ENCODE results near the gene MTHFS.
"Not testable (repeated sequence)": the region's sequence is repeated elsewhere in the genome, so short reads cannot be mapped to it uniquely, and the experiment has no call there.

MTHFS gene

DNA sequence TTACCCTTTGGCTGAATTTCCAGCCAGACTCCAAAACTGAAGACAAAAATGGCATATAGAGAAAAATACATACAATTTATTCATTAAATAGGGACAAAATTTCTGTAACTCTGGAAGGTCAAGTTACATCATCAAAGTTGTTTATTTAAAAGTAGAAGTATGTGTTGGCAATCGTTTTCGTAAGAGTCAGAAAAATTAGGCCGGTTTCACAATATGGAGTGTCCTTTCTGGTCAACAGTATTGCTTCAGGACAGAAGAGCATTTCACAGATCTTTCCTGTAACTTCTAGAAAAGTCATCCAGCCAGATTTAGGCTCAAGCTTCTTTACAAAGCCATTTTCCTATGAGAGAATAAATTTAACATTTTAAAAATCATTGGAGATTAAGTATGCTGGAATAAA is 2.0 kb upstream of the MTHFS start:
- peaks cover 15% of the 10 kb centered on the region for H3K4me1 ChIP-seq (ENCODE audit: control insufficient read depth, insufficient read depth, low read length, poor library complexity, severe bottlenecking)
- H3K4me3 ChIP-seq (ENCODE audit: insufficient read depth, low read depth, low read length, poor library complexity, severe bottlenecking); H3K9me3 ChIP-seq (ENCODE audit: control insufficient read depth, low read length); H3K36me3 ChIP-seq (ENCODE audit: control insufficient read depth, insufficient read depth, low read length); H3K27ac ChIP-seq (ENCODE audit: insufficient read depth, low read length, poor library complexity, severe bottlenecking); H3K27me3 ChIP-seq (replicated peaks; ENCODE audit: control insufficient read depth, insufficient read depth, low read length, poor library complexity, severe bottlenecking); DNase-seq: not testable (repeated sequence)

DNA sequence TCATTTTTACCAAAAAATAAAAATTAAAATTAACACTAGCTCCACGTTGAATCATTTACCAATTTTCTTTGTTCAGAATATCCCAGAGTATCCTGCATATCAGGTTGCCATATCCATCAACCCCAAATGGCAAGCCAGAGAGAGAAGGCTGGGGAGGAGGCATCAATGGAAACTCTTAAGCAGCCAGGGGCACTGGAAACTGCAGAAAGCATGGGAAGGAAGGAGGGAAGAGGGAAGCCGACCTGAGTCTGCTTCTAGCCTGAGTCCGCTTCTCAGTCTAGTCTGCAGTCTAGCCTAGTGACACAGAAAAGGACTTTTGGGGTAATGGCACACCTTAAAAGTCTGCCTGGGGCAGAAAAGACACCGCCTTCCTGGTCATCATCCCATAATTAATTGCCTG is 1.6 kb upstream of the MTHFS start:
- Histone ChIP-seq H3K36me3 (ENCODE audit: control insufficient read depth, insufficient read depth, low read length) (no peaks in the 10 kb centered on the region), H3K9me3 (ENCODE audit: control insufficient read depth, low read length) (no peaks in the 10 kb centered on the region), H3K4me1 (ENCODE audit: control insufficient read depth, insufficient read depth, low read length, poor library complexity, severe bottlenecking) (peaks cover 15% of the 10 kb centered on the region), H3K27ac (ENCODE audit: insufficient read depth, low read length, poor library complexity, severe bottlenecking) (no peak overlapping the region), H3K27me3 (replicated peaks; ENCODE audit: control insufficient read depth, insufficient read depth, low read length, poor library complexity, severe bottlenecking) (no peaks in the 10 kb centered on the region), H3K4me3 (ENCODE audit: insufficient read depth, low read depth, low read length, poor library complexity, severe bottlenecking) (no peak overlapping the region)
- DNase-seq = no peak

GRCh38 chr15:79897701-79898113 is 893 bp upstream of the MTHFS start:
- DNase-seq = no peak
- peak overlapping the region; percentile 81 for H3K4me3 ChIP-seq (ENCODE audit: insufficient read depth, low read depth, low read length, poor library complexity, severe bottlenecking)
- peak overlapping the region; percentile 91 for H3K27ac ChIP-seq (ENCODE audit: insufficient read depth, low read length, poor library complexity, severe bottlenecking)
- peaks cover 15% of the 10 kb centered on the region for H3K4me1 ChIP-seq (ENCODE audit: control insufficient read depth, insufficient read depth, low read length, poor library complexity, severe bottlenecking)
- H3K36me3 ChIP-seq (ENCODE audit: control insufficient read depth, insufficient read depth, low read length) = no peaks in the 10 kb centered on the region
- H3K9me3 ChIP-seq (ENCODE audit: control insufficient read depth, low read length) = no peaks in the 10 kb centered on the region
- H3K27me3 ChIP-seq (replicated peaks; ENCODE audit: control insufficient read depth, insufficient read depth, low read length, poor library complexity, severe bottlenecking) = no peaks in the 10 kb centered on the region

DNA sequence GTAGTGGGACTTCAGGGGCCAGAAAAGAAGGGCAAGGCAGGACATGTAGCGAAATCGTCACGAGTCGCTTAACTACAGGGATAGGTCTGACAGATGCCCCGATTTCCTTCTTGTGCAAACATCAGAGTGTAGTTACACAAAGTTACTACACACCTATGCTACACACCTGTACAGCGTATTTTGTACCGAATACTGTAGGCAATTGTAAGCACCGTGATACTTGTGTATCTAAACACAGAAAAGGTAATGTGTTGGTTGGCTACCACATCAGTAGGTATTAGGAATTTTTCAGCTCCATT is 515 bp upstream of the MTHFS start:
- no peak for DNase-seq
- Histone ChIP-seq H3K4me1 (ENCODE audit: control insufficient read depth, insufficient read depth, low read length, poor library complexity, severe bottlenecking) (peaks cover 15% of the 10 kb centered on the region), H3K27ac (ENCODE audit: insufficient read depth, low read length, poor library complexity, severe bottlenecking) (peak overlapping the region; percentile 91), H3K9me3 (ENCODE audit: control insufficient read depth, low read length) (no peaks in the 10 kb centered on the region), H3K36me3 (ENCODE audit: control insufficient read depth, insufficient read depth, low read length) (no peaks in the 10 kb centered on the region), H3K27me3 (replicated peaks; ENCODE audit: control insufficient read depth, insufficient read depth, low read length, poor library complexity, severe bottlenecking) (no peaks in the 10 kb centered on the region), H3K4me3 (ENCODE audit: insufficient read depth, low read depth, low read length, poor library complexity, severe bottlenecking) (peak overlapping the region; percentile 81)

- Histone ChIP-seq H3K9me3 (ENCODE audit: control insufficient read depth, low read length) (no peaks in the 10 kb centered on the region), H3K4me1 (ENCODE audit: control insufficient read depth, insufficient read depth, low read length, poor library complexity, severe bottlenecking) (peaks cover 15% of the 10 kb centered on the region), H3K27ac (ENCODE audit: insufficient read depth, low read length, poor library complexity, severe bottlenecking) (peak overlapping the region; percentile 91), H3K36me3 (ENCODE audit: control insufficient read depth, insufficient read depth, low read length) (no peaks in the 10 kb centered on the region), H3K27me3 (replicated peaks; ENCODE audit: control insufficient read depth, insufficient read depth, low read length, poor library complexity, severe bottlenecking) (no peaks in the 10 kb centered on the region), H3K4me3 (ENCODE audit: insufficient read depth, low read depth, low read length, poor library complexity, severe bottlenecking) (peak overlapping the region; percentile 81)
- no peak for DNase-seq
Measured at GRCh38 chr15:79896131-79896633, 632 bp downstream of the MTHFS start.

GRCh38 chr15:79887054-79887930 is 9.5 kb downstream of the MTHFS start:
- Histone ChIP-seq H3K4me1 (ENCODE audit: control insufficient read depth, insufficient read depth, low read length, poor library complexity, severe bottlenecking) (no peaks in the 10 kb centered on the region), H3K27ac (ENCODE audit: insufficient read depth, low read length, poor library complexity, severe bottlenecking) (no peak overlapping the region), H3K9me3 (ENCODE audit: control insufficient read depth, low read length) (no peaks in the 10 kb centered on the region), H3K27me3 (replicated peaks; ENCODE audit: control insufficient read depth, insufficient read depth, low read length, poor library complexity, severe bottlenecking) (no peaks in the 10 kb centered on the region), H3K36me3 (ENCODE audit: control insufficient read depth, insufficient read depth, low read length) (peaks cover 31% of the 10 kb centered on the region), H3K4me3 (ENCODE audit: insufficient read depth, low read depth, low read length, poor library complexity, severe bottlenecking) (no peak overlapping the region)
- DNase-seq = no peak

DNA sequence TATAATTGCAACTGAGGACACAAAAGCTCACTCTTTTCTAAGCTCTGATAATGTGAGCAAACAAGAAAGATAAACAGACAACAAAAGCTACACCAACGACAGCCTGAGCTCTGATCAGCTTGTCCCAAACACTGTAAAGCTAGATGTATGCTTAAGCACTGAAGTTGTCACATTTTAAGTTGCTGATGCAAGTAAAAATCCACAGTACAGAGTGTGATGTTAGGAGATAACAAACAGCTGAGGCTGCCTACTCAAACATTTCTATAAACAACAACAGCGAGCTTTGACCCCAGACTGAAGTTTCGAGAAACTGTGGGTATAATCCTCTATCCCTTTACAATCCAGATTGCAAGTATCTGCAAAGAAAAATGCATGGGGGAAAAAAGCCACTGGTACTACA is 10.7 kb downstream of the MTHFS start:
- no peak for DNase-seq
- Histone ChIP-seq H3K4me3 (ENCODE audit: insufficient read depth, low read depth, low read length, poor library complexity, severe bottlenecking) (no peak overlapping the region), H3K27ac (ENCODE audit: insufficient read depth, low read length, poor library complexity, severe bottlenecking) (no peak overlapping the region), H3K27me3 (replicated peaks; ENCODE audit: control insufficient read depth, insufficient read depth, low read length, poor library complexity, severe bottlenecking) (no peaks in the 10 kb centered on the region), H3K4me1 (ENCODE audit: control insufficient read depth, insufficient read depth, low read length, poor library complexity, severe bottlenecking) (no peaks in the 10 kb centered on the region), H3K36me3 (ENCODE audit: control insufficient read depth, insufficient read depth, low read length) (peaks cover 43% of the 10 kb centered on the region), H3K9me3 (ENCODE audit: control insufficient read depth, low read length) (no peaks in the 10 kb centered on the region)

DNA sequence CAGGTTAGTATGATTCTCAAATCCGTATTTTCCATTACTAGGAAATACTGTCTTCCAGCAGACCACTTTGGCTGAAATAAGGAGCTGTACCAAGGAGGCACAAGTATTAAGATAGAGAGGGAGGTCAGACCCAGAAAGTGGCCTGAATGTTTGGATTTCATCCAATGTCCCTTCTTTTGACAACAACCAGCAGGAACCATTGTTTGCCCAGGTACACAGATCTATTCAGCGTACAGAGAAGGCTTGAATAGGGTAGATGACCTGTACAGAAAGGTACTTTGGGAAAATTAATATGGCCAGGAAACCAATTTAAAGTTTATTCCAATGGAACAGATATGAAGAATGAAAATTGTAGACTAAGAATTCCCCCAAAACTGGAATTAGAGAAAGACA is 12.6 kb downstream of the MTHFS start:
- Histone ChIP-seq H3K4me3 (ENCODE audit: insufficient read depth, low read depth, low read length, poor library complexity, severe bottlenecking) (no peak overlapping the region), H3K36me3 (ENCODE audit: control insufficient read depth, insufficient read depth, low read length) (peaks cover 62% of the 10 kb centered on the region), H3K4me1 (ENCODE audit: control insufficient read depth, insufficient read depth, low read length, poor library complexity, severe bottlenecking) (no peaks in the 10 kb centered on the region), H3K9me3 (ENCODE audit: control insufficient read depth, low read length) (no peaks in the 10 kb centered on the region), H3K27me3 (replicated peaks; ENCODE audit: control insufficient read depth, insufficient read depth, low read length, poor library complexity, severe bottlenecking) (no peaks in the 10 kb centered on the region), H3K27ac (ENCODE audit: insufficient read depth, low read length, poor library complexity, severe bottlenecking) (no peak overlapping the region)
- DNase-seq = no peak

DNA sequence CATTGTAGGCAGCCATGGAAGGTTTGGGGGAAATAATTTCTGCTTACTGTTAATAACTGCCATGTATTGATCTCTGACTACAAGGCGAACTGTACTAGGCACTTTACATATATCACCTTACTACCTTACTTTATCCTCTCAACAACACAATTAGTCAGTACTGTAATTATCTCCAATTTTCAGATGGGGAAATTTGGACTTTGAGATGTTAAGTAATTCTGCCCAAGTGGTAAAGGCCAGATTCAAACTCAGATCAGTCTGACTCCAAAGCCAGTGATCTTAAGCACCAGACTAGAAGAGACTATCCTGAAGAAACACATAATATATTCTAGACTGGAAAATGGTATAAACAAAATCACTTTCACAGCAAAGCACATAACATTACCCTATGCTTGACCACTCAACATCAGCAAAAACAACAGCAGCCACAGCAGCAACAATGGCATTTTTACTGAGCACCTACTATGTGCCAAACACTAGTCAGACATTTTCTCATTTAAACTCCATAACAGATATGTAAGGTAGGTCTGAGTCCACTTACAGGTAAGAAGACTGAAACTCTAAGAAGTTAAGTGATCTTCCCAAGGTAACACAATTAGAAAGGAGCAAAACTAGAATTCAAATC is 13.1 kb downstream of the MTHFS start:
- no peak overlapping the region for H3K4me3 ChIP-seq (ENCODE audit: insufficient read depth, low read depth, low read length, poor library complexity, severe bottlenecking)
- no peaks in the 10 kb centered on the region for H3K9me3 ChIP-seq (ENCODE audit: control insufficient read depth, low read length)

DNA sequence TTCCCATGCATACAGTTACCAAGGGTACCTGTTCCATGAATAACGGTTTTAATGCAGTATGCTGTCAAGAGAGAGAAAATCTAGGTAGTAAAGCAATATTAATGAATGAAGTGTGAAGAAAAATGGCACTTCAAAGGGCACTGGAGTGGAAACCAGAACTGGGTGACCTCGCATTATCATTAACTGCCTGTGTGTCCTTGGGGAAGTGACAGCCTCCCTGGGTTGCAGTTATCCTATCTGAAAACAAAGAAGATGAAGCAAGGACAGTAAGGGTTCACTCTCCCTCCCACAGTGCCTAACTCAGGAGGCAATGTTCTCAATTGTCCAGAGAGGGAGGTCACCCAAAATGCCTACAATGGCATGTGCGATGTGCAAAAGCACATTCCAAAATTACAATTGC is 15.1 kb downstream of the MTHFS start:
- no peaks in the 10 kb centered on the region for H3K4me1 ChIP-seq (ENCODE audit: control insufficient read depth, insufficient read depth, low read length, poor library complexity, severe bottlenecking)
- H3K27ac ChIP-seq (ENCODE audit: insufficient read depth, low read length, poor library complexity, severe bottlenecking) = no peak overlapping the region
- no peaks in the 10 kb centered on the region for H3K27me3 ChIP-seq (replicated peaks; ENCODE audit: control insufficient read depth, insufficient read depth, low read length, poor library complexity, severe bottlenecking)
- H3K4me3 ChIP-seq (ENCODE audit: insufficient read depth, low read depth, low read length, poor library complexity, severe bottlenecking) = no peak overlapping the region
- DNase-seq = no peak
- H3K9me3 ChIP-seq (ENCODE audit: control insufficient read depth, low read length) = no peaks in the 10 kb centered on the region
- peaks cover 69% of the 10 kb centered on the region for H3K36me3 ChIP-seq (ENCODE audit: control insufficient read depth, insufficient read depth, low read length)

More for the DNA sequence above, 13.1 kb downstream of the MTHFS start:
- H3K27ac ChIP-seq (ENCODE audit: insufficient read depth, low read length, poor library complexity, severe bottlenecking) = no peak overlapping the region
- DNase-seq = no peak
- no peaks in the 10 kb centered on the region for H3K27me3 ChIP-seq (replicated peaks; ENCODE audit: control insufficient read depth, insufficient read depth, low read length, poor library complexity, severe bottlenecking)
- peaks cover 60% of the 10 kb centered on the region for H3K36me3 ChIP-seq (ENCODE audit: control insufficient read depth, insufficient read depth, low read length)
- no peaks in the 10 kb centered on the region for H3K4me1 ChIP-seq (ENCODE audit: control insufficient read depth, insufficient read depth, low read length, poor library complexity, severe bottlenecking)
